ENCODE data around the gene TNFAIP8L3.
A peak's percentile ranks its signal among the peaks of the same experiment; 100 is the strongest.
"Not testable (repeated sequence)": the region's sequence is repeated elsewhere in the genome, so short reads cannot be mapped to it uniquely, and the experiment has no call there.

Gene TNFAIP8L3

GRCh38 chr15:51130344-51130743 is 35.6 kb upstream of the TNFAIP8L3 start:
- Histone ChIP-seq H3K36me3 (no peaks in the 10 kb centered on the region), H3K27me3 (peaks cover 64% of the 10 kb centered on the region), H3K9me3 (no peaks in the 10 kb centered on the region), H3K4me3 (ENCODE audit: low read depth in 1 of 2, low read length in 1 of 2) (no peak overlapping the region), H3K4me1 (ENCODE audit: control insufficient read depth in 1 of 2, insufficient read depth in 1 of 2, low read depth in 1 of 2, low read length in 1 of 2) (peaks cover 31 to 36% of the 10 kb centered on the region in 2 experiments), H3K27ac (no peak overlapping the region)
- TF ChIP-seq CTCF (IDR thresholded peaks at IDR 0.05): no peak

- Histone ChIP-seq H3K4me3 (ENCODE audit: low read depth in 1 of 2, low read length in 1 of 2) (no peak overlapping the region), H3K4me1 (ENCODE audit: control insufficient read depth in 1 of 2, insufficient read depth in 1 of 2, low read depth in 1 of 2, low read length in 1 of 2) (peaks cover 31 to 36% of the 10 kb centered on the region in 2 experiments), H3K9me3 (no peaks in the 10 kb centered on the region), H3K27me3 (peaks cover 64% of the 10 kb centered on the region), H3K27ac (no peak overlapping the region), H3K36me3 (no peaks in the 10 kb centered on the region)
- no peak for TF ChIP-seq CTCF (IDR thresholded peaks at IDR 0.05)
These were observed 35.0 kb upstream of the TNFAIP8L3 start for GRCh38 chr15:51129535-51130188.

GRCh38 chr15:51128701-51129100 is 34.0 kb upstream of the TNFAIP8L3 start:
- Histone ChIP-seq H3K4me1 (ENCODE audit: control insufficient read depth in 1 of 2, insufficient read depth in 1 of 2, low read depth in 1 of 2, low read length in 1 of 2) (peaks cover 31 to 36% of the 10 kb centered on the region in 2 experiments), H3K4me3 (ENCODE audit: low read depth in 1 of 2, low read length in 1 of 2) (no peak overlapping the region), H3K36me3 (no peaks in the 10 kb centered on the region), H3K9me3 (no peaks in the 10 kb centered on the region), H3K27ac (no peak overlapping the region), H3K27me3 (peaks cover 65% of the 10 kb centered on the region)
- TF ChIP-seq CTCF (IDR thresholded peaks at IDR 0.05): no peak

- Histone ChIP-seq H3K9me3 (no peaks in the 10 kb centered on the region), H3K4me1 (ENCODE audit: control insufficient read depth in 1 of 2, insufficient read depth in 1 of 2, low read depth in 1 of 2, low read length in 1 of 2) (peaks cover 31 to 36% of the 10 kb centered on the region in 2 experiments)
- TF ChIP-seq CTCF (IDR thresholded peaks at IDR 0.05): no peak
These were observed 32.1 kb upstream of the TNFAIP8L3 start for GRCh38 chr15:51126842-51127241.

GRCh38 chr15:51123002-51123401 is 28.3 kb upstream of the TNFAIP8L3 start:
- peaks cover 22 to 24% of the 10 kb centered on the region in 2 experiments for H3K4me1 ChIP-seq (ENCODE audit: control insufficient read depth in 1 of 2, insufficient read depth in 1 of 2, low read depth in 1 of 2, low read length in 1 of 2)
- not testable (repeated sequence) for H3K27ac ChIP-seq

More at GRCh38 chr15:51126842-51127241, 32.1 kb upstream of the TNFAIP8L3 start:
- H3K36me3 ChIP-seq: no peaks in the 10 kb centered on the region
- H3K27me3 ChIP-seq: peaks cover 65% of the 10 kb centered on the region
- no peak overlapping the region for H3K4me3 ChIP-seq (ENCODE audit: low read depth in 1 of 2, low read length in 1 of 2)
- H3K27ac ChIP-seq: peak overlapping the region; percentile 60

GRCh38 chr15:51121631-51122225 is 27.0 kb upstream of the TNFAIP8L3 start:
- no peak overlapping the region for H3K27ac ChIP-seq

More at GRCh38 chr15:51123002-51123401, 28.3 kb upstream of the TNFAIP8L3 start:
- peaks cover 70% of the 10 kb centered on the region for H3K27me3 ChIP-seq
- not testable (repeated sequence) for H3K9me3 ChIP-seq; H3K4me3 ChIP-seq (ENCODE audit: low read depth in 1 of 2, low read length in 1 of 2); H3K36me3 ChIP-seq

More at GRCh38 chr15:51121631-51122225, 27.0 kb upstream of the TNFAIP8L3 start:
- Histone ChIP-seq H3K4me3 (ENCODE audit: low read depth in 1 of 2, low read length in 1 of 2) (no peak overlapping the region), H3K4me1 (ENCODE audit: control insufficient read depth in 1 of 2, insufficient read depth in 1 of 2, low read depth in 1 of 2, low read length in 1 of 2) (peaks cover 9 to 11% of the 10 kb centered on the region in 2 experiments), H3K9me3 (no peaks in the 10 kb centered on the region), H3K36me3 (no peaks in the 10 kb centered on the region), H3K27me3 (peaks cover 83% of the 10 kb centered on the region)
- no peak for TF ChIP-seq CTCF (IDR thresholded peaks at IDR 0.05)
